Caco-2 (cell line): ENCODE results near the gene DLGAP4. TPM values are rescaled to one million over a fixed set of nuclear protein-coding genes. Genes with fewer than 3 reads are reported as not detected.

Experiments used
- BruUV-seq: library from RNA; stranded (reverse); fragments of 400-500 nt; replicated peaks from 2 replicates; lab custom pipeline; 2021; lab: Mats Ljungman, UMichigan
- CTCF ChIA-PET: fragments of 300-600 bp; sonication (Branson Sonifier 250); formaldehyde crosslinking; loops from one replicate; lab custom pipeline; 2022; ENCODE audit warnings: antibody characterized with exemption; lab: Charles Lee
- POLR2A ChIA-PET: fragments of 300-600 bp; sonication (Branson Sonifier 250); formaldehyde crosslinking; loops from one replicate; lab custom pipeline; 2022; ENCODE audit warnings: antibody characterized with exemption; lab: Charles Lee
- DNase-seq, 2 experiments: peaks; one replicate each; pipeline versions ENCODE4 v3.0.0 to v3.0.0-alpha.2; 2020 to 2022
- H3K27me3 ChIP-seq: replicated peaks from 2 replicates; pipeline ENCODE4 v1.6.0; 2011; ENCODE audit warnings: low read length; ENCODE audit not compliant: control insufficient read depth, insufficient read depth
- H3K36me3 ChIP-seq: 2 replicates; pipeline ENCODE4 v1.5.1; 2011; ENCODE audit warnings: low read length; ENCODE audit not compliant: control insufficient read depth, insufficient read depth
- H3K4me1 ChIP-seq: fragments of 250-450 bp; sonication (Bioruptor Pico); 2 replicates; pipeline ENCODE4 v1.5.1; 2020; ENCODE audit warnings: mild to moderate bottlenecking
- H3K4me3 ChIP-seq: 2 replicates; pipeline ENCODE4 v1.5.1; 2011; ENCODE audit warnings: low read depth, mild to moderate bottlenecking, control low read depth, low read length
- H3K9me3 ChIP-seq: fragments of 250-450 bp; sonication (Bioruptor Pico); 2 replicates; pipeline ENCODE4 v1.5.1; 2020; ENCODE audit warnings: mild to moderate bottlenecking, moderate library complexity
- H3K27ac Mint-ChIP-seq: one replicate; pipeline ENCODE4 v1.8.0; 2022; ENCODE audit warnings: mixed read lengths; ENCODE audit not compliant: unreplicated experiment
- H3K27me3 Mint-ChIP-seq: one replicate; pipeline ENCODE4 v1.8.0; 2022; ENCODE audit warnings: mixed read lengths; ENCODE audit not compliant: insufficient read depth, unreplicated experiment
- H3K36me3 Mint-ChIP-seq: one replicate; pipeline ENCODE4 v1.8.0; 2022; ENCODE audit warnings: mild to moderate bottlenecking, mixed read lengths; ENCODE audit not compliant: insufficient read depth, unreplicated experiment
- H3K4me1 Mint-ChIP-seq: one replicate; pipeline ENCODE4 v1.8.0; 2022; ENCODE audit warnings: low read depth, mixed read lengths; ENCODE audit not compliant: unreplicated experiment
- H3K4me3 Mint-ChIP-seq: one replicate; pipeline ENCODE4 v1.8.0; 2022; ENCODE audit warnings: mild to moderate bottlenecking, moderate library complexity, mixed read lengths; ENCODE audit not compliant: unreplicated experiment
- H3K9me3 Mint-ChIP-seq: one replicate; pipeline ENCODE4 v1.8.0; 2022; ENCODE audit warnings: mixed read lengths; ENCODE audit not compliant: unreplicated experiment
- CTCF ChIP-seq, 2 experiments: fragments of 200-600 bp in 1 of 2; IDR thresholded peaks; 1 replicate in 1 of 2; 2 replicates in 1 of 2; pipeline versions ENCODE4 v1.5.1 to v1.8.0; 2011 to 2022; ENCODE audit warnings: antibody characterized with exemption in 1 of 2, control low read depth in 1 of 2, inconsistent platforms in 1 of 2, low read depth in 1 of 2, low read length in 1 of 2, mild to moderate bottlenecking in 1 of 2, moderate library complexity in 1 of 2; ENCODE audit not compliant: insufficient read depth in 1 of 2, severe bottlenecking in 1 of 2, unreplicated experiment in 1 of 2
- intact Hi-C: fragments of 100-400 bp; cut with micrococcal nuclease; formaldehyde crosslinking; loops from one replicate; pipeline ENCODE4 v1.10.0; 2022; ENCODE audit not compliant: unreplicated experiment
- total RNA-seq: library from RNA; stranded (reverse); gene quantifications from 2 replicates; pipeline ENCODE4 v1.2.3, GENCODE V29; 2022

DLGAP4 gene
- total RNA-seq, 1 experiment from 2014 or later: 122 TPM

- peak overlapping the region; percentile 62 for H3K27ac Mint-ChIP-seq
- peak overlapping the region; percentile 79 for H3K4me3 Mint-ChIP-seq
- peak; percentile 89 to 90 for DNase-seq
- H3K9me3 Mint-ChIP-seq: no peaks in the 10 kb centered on the region
- Histone ChIP-seq H3K27me3 (no peaks in the 10 kb centered on the region), H3K9me3 (no peaks in the 10 kb centered on the region), H3K36me3 (peaks cover 9% of the 10 kb centered on the region), H3K4me3 (peak overlapping the region; percentile 82), H3K4me1 (peaks cover 29% of the 10 kb centered on the region)
- no peaks in the 10 kb centered on the region for H3K27me3 Mint-ChIP-seq
- CTCF ChIA-PET: interaction anchor here (0.8 to 3.2 kb wide), 6 partner anchors 14 to 180 kb away, joined by 3 to 31 read pairs (median 6); partner anchors contain the start of gene RAB5IF
- no TSS peak for BruUV-seq
- H3K36me3 Mint-ChIP-seq: peaks cover 27% of the 10 kb centered on the region
- POLR2A ChIA-PET: interaction anchor here (0.5 to 1.4 kb wide), 6 partner anchors 14 to 617 kb away, joined by 3 to 16 read pairs (median 6); partner anchors contain the start of gene RAB5IF
- H3K4me1 Mint-ChIP-seq: peaks cover 12% of the 10 kb centered on the region
- intact Hi-C loops: loop anchor here (1.0 kb wide), 2 partner anchors 18 to 31 kb away; partner anchors contain the start of gene RAB5IF
- peak in 1 of 2 experiments; percentile 25 for TF ChIP-seq CTCF (IDR thresholded peaks at IDR 0.05; ENCODE audit: insufficient read depth in 1 of 2, low read depth in 1 of 2, low read length in 1 of 2, severe bottlenecking in 1 of 2, unreplicated experiment in 1 of 2)
Measured at GRCh38 chr20:36574366-36575135, 268.4 kb downstream of the DLGAP4 start.

GRCh38 chr20:36576081-36576445, 269.9 kb downstream of the DLGAP4 start:
- Histone ChIP-seq H3K4me3 (no peak overlapping the region), H3K27me3 (no peaks in the 10 kb centered on the region), H3K9me3 (no peaks in the 10 kb centered on the region), H3K4me1 (peaks cover 29% of the 10 kb centered on the region), H3K36me3 (peaks cover 11% of the 10 kb centered on the region)
- Mint-ChIP-seq H3K4me1 (peaks cover 12% of the 10 kb centered on the region), H3K36me3 (peaks cover 41% of the 10 kb centered on the region), H3K4me3 (peak overlapping the region; percentile 79), H3K27me3 (no peaks in the 10 kb centered on the region), H3K27ac (peak overlapping the region; percentile 62), H3K9me3 (no peaks in the 10 kb centered on the region)
- ChIA-PET POLR2A (interaction anchor here (0.6 to 0.8 kb wide), 2 partner anchors 7 to 29 kb away, joined by 3 to 27 read pairs; partner anchors contain the start of gene RAB5IF), CTCF (interaction anchor here (0.6 to 3.2 kb wide), 4 partner anchors 12 to 198 kb away, joined by 3 to 31 read pairs (median 13); partner anchors contain the start of genes DSN1 and RAB5IF)
- no TSS peak for BruUV-seq
- intact Hi-C loops: no loop called here
- no peak for TF ChIP-seq CTCF (IDR thresholded peaks at IDR 0.05; ENCODE audit: insufficient read depth in 1 of 2, low read depth in 1 of 2, low read length in 1 of 2, severe bottlenecking in 1 of 2, unreplicated experiment in 1 of 2)
- no peak for DNase-seq

Other genes with a start within 250 kb of the DLGAP4 start
- gene EPB41L1, start 151.6 kb upstream of the DLGAP4 start, total RNA-seq: 129 and 137 TPM in 2 replicates
- 59.1 and 60.0 TPM in 2 replicates for gene AAR2, start 69.9 kb upstream of the DLGAP4 start, total RNA-seq
- gene MYL9, start 235.2 kb downstream of the DLGAP4 start, total RNA-seq: 382 and 446 TPM in 2 replicates